AG04449 (cell line): Measurements from ENCODE around the gene LAMB3.

Experiments
- CTCF ChIA-PET: fragments of 350-600 bp; formaldehyde crosslinking; extraction: SDS; loops from one replicate; lab custom pipeline; 2021; ENCODE audit warnings: antibody characterized with exemption; lab: Yijun Ruan, JAX
- POLR2A ChIA-PET: fragments of 400-600, 350-600 bp; formaldehyde crosslinking; extraction: SDS; loops from one replicate; lab custom pipeline; 2020; ENCODE audit warnings: antibody characterized with exemption, inconsistent platforms; lab: Yijun Ruan, JAX
- DNase-seq: peaks from one replicate; pipeline ENCODE4 v3.0.0-alpha.2; 2010; ENCODE audit warnings: low read depth, low spot score
- H3K4me3 ChIP-seq: 2 replicates; pipeline ENCODE4 v1.5.1; 2011; ENCODE audit warnings: low read depth, mild to moderate bottlenecking, control low read depth, low read length
- CTCF ChIP-seq: IDR thresholded peaks from one replicate; pipeline ENCODE4 v1.5.1; 2011; ENCODE audit warnings: mild to moderate bottlenecking, moderate library complexity, low read length, control low read depth, inconsistent platforms; ENCODE audit not compliant: insufficient read depth; ENCODE audit errors: missing control alignments

The LAMB3 gene

GRCh38 chr1:209614906-209615305 is 37.3 kb downstream of the LAMB3 start:
- TF ChIP-seq CTCF = no peak
- DNase-seq = no peak
- H3K4me3 ChIP-seq = no peak overlapping the region
- ChIA-PET POLR2A (no interaction called here), CTCF (interaction anchor here (1.1 to 22.9 kb wide), 6 partner anchors 12 to 48 kb away, joined by 3 to 274 read pairs (median 5); no protein-coding TSS in a partner anchor)

- POLR2A ChIA-PET = no interaction called here
- DNase-seq = no peak
- no peak for TF ChIP-seq CTCF
- CTCF ChIA-PET = interaction anchor here (1.2 to 22.9 kb wide), 2 partner anchors 13 to 28 kb away, joined by 3 to 274 read pairs; no protein-coding TSS in a partner anchor
- H3K4me3 ChIP-seq = no peak overlapping the region
Measured at GRCh38 chr1:209614151-209614420, 38.1 kb downstream of the LAMB3 start.

- CTCF ChIA-PET = interaction anchor here (0.9 to 22.9 kb wide), 4 partner anchors 14 to 63 kb away, joined by 3 to 274 read pairs (median 3); no protein-coding TSS in a partner anchor
- no peak for TF ChIP-seq CTCF
- no peak for DNase-seq
- POLR2A ChIA-PET = no interaction called here
- H3K4me3 ChIP-seq = no peak overlapping the region
Measured at GRCh38 chr1:209613400-209614150, 38.6 kb downstream of the LAMB3 start.

GRCh38 chr1:209612646-209613399 is 39.4 kb downstream of the LAMB3 start:
- no peak for TF ChIP-seq CTCF
- CTCF ChIA-PET = interaction anchor here (0.9 to 22.9 kb wide), 4 partner anchors 14 to 64 kb away, joined by 3 to 274 read pairs (median 3); no protein-coding TSS in a partner anchor
- POLR2A ChIA-PET = no interaction called here
- no peak for DNase-seq
- no peak overlapping the region for H3K4me3 ChIP-seq

- ChIA-PET POLR2A (no interaction called here), CTCF (interaction anchor here (1.0 to 22.9 kb wide), 3 partner anchors 15 to 31 kb away, joined by 3 to 274 read pairs (median 3); no protein-coding TSS in a partner anchor)
- TF ChIP-seq CTCF = no peak
- no peak overlapping the region for H3K4me3 ChIP-seq
- DNase-seq = no peak
Measured at GRCh38 chr1:209611771-209612570, 40.3 kb downstream of the LAMB3 start.
